LNCAP (cell line): ENCODE results near the gene MGMT.

Experiments
- CTCF ChIP-seq: fragments of 450-650 bp; IDR thresholded peaks from 2 replicates; pipeline ENCODE4 v1.5.1; 2017; ENCODE audit warnings: mild to moderate bottlenecking

The MGMT gene

GRCh38 chr10:129811208-129811607 is 344.2 kb downstream of the MGMT start:
- TF ChIP-seq CTCF: no peak

- no peak for TF ChIP-seq CTCF
These were observed 345.4 kb downstream of the MGMT start for GRCh38 chr10:129812398-129812797.

GRCh38 chr10:129814681-129815646 is 347.9 kb downstream of the MGMT start:
- TF ChIP-seq CTCF: no peak

- no peak for TF ChIP-seq CTCF
These were observed 349.0 kb downstream of the MGMT start for GRCh38 chr10:129815898-129816655.

GRCh38 chr10:129816656-129817045 is 349.6 kb downstream of the MGMT start:
- TF ChIP-seq CTCF: no peak
